Measurements from ENCODE around the gene EVI2B. TPM values are rescaled to one million over a fixed set of nuclear protein-coding genes. Genes with fewer than 3 reads are reported as not detected.

Gene EVI2B
- total and polyA plus RNA-seq, 4 donors: 2.8 to 5.8 (median 3.7) TPM

GRCh38 chr17:31279401-31279800 is 34.5 kb downstream of the EVI2B start (continued):
- TF ChIP-seq, protein P1, sequence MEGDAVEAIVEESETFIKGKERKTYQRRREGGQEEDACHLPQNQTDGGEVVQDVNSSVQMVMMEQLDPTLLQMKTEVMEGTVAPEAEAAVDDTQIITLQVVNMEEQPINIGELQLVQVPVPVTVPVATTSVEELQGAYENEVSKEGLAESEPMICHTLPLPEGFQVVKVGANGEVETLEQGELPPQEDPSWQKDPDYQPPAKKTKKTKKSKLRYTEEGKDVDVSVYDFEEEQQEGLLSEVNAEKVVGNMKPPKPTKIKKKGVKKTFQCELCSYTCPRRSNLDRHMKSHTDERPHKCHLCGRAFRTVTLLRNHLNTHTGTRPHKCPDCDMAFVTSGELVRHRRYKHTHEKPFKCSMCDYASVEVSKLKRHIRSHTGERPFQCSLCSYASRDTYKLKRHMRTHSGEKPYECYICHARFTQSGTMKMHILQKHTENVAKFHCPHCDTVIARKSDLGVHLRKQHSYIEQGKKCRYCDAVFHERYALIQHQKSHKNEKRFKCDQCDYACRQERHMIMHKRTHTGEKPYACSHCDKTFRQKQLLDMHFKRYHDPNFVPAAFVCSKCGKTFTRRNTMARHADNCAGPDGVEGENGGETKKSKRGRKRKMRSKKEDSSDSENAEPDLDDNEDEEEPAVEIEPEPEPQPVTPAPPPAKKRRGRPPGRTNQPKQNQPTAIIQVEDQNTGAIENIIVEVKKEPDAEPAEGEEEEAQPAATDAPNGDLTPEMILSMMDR (IDR thresholded peaks at IDR 0.05; ENCODE audit: low read depth, low read length, missing input control): no peak
- TF ChIP-seq HNF4G (IDR thresholded peaks at IDR 0.05) (no peak), FOXA1 (IDR thresholded peaks at IDR 0.05) (no peak), MAX (IDR thresholded peaks at IDR 0.05) (no peak)

GRCh38 chr17:31275116-31275515 is 38.7 kb downstream of the EVI2B start:
- WGBS: 100% methylated on average over 1 of the region's 1 CpG
- DNase-seq (ENCODE audit: low spot score): no peak
- no peak overlapping the region for H3K4me3 ChIP-seq (ENCODE audit: low read depth in 1 of 3, low read length in 3 of 3)
- no peak overlapping the region for H3K27ac ChIP-seq (ENCODE audit: low read depth in 1 of 2, low read length in 2 of 2)
- H3K27me3 ChIP-seq (ENCODE audit: control insufficient read depth in 4 of 4, insufficient read depth in 4 of 4, low read length in 3 of 4): no peaks in the 10 kb centered on the region
- H3K9ac ChIP-seq (ENCODE audit: low read depth in 1 of 2, low read length in 2 of 2): no peak overlapping the region
- H3K4me1 ChIP-seq (ENCODE audit: control insufficient read depth in 4 of 4, insufficient read depth in 4 of 4, low read length in 3 of 4): peaks cover 0 to 11% (median 2%) of the 10 kb centered on the region in 4 donors
- peaks cover 0 to 10% (median 7%) of the 10 kb centered on the region in 4 donors for H3K36me3 ChIP-seq (ENCODE audit: control insufficient read depth in 4 of 4, insufficient read depth in 3 of 4, low read depth in 1 of 4, low read length in 3 of 4)
- no peaks in the 10 kb centered on the region for H3K9me3 ChIP-seq (ENCODE audit: control insufficient read depth in 4 of 4, low read length in 3 of 4)
- TF ChIP-seq ZBTB33 (IDR thresholded peaks at IDR 0.05): no peak
- TF ChIP-seq, protein P1 (IDR thresholded peaks at IDR 0.05; ENCODE audit: low read depth, low read length, missing input control): no peak
- TF ChIP-seq, protein P2, sequence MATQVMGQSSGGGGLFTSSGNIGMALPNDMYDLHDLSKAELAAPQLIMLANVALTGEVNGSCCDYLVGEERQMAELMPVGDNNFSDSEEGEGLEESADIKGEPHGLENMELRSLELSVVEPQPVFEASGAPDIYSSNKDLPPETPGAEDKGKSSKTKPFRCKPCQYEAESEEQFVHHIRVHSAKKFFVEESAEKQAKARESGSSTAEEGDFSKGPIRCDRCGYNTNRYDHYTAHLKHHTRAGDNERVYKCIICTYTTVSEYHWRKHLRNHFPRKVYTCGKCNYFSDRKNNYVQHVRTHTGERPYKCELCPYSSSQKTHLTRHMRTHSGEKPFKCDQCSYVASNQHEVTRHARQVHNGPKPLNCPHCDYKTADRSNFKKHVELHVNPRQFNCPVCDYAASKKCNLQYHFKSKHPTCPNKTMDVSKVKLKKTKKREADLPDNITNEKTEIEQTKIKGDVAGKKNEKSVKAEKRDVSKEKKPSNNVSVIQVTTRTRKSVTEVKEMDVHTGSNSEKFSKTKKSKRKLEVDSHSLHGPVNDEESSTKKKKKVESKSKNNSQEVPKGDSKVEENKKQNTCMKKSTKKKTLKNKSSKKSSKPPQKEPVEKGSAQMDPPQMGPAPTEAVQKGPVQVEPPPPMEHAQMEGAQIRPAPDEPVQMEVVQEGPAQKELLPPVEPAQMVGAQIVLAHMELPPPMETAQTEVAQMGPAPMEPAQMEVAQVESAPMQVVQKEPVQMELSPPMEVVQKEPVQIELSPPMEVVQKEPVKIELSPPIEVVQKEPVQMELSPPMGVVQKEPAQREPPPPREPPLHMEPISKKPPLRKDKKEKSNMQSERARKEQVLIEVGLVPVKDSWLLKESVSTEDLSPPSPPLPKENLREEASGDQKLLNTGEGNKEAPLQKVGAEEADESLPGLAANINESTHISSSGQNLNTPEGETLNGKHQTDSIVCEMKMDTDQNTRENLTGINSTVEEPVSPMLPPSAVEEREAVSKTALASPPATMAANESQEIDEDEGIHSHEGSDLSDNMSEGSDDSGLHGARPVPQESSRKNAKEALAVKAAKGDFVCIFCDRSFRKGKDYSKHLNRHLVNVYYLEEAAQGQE (IDR thresholded peaks at IDR 0.05): no peak
- no peak for TF ChIP-seq MAX (IDR thresholded peaks at IDR 0.05)
- no peak for TF ChIP-seq NR2F2 (IDR thresholded peaks at IDR 0.05)
- no peak for TF ChIP-seq SP1 (IDR thresholded peaks at IDR 0.05)
- TF ChIP-seq FOXA2 (IDR thresholded peaks at IDR 0.05): no peak
- TF ChIP-seq EGR1 (IDR thresholded peaks at IDR 0.05; ENCODE audit: low read depth in 2 of 2): no peak
- no peak for TF ChIP-seq JUND (IDR thresholded peaks at IDR 0.05)
- TF ChIP-seq YY1 (IDR thresholded peaks at IDR 0.05): no peak
- TF ChIP-seq GABPA (IDR thresholded peaks at IDR 0.05 in 1 of 2, conservative IDR thresholded peaks at IDR 0.05 in 1 of 2): no peak
- TF ChIP-seq HNF4A (conservative IDR thresholded peaks at IDR 0.05): no peak
- no peak for TF ChIP-seq HNF4G (IDR thresholded peaks at IDR 0.05)

Measured in liver (tissue), 9 donors.